KMS-11 (cell line): ENCODE results near the gene LYST.
"Not testable (repeated sequence)": the region's sequence is repeated elsewhere in the genome, so short reads cannot be mapped to it uniquely, and the experiment has no call there.

Experiments used
- H2AFZ ChIP-seq: fragments of 200-600 bp; sonication (generic); 2 replicates; pipeline ENCODE4 v1.6.1; 2016; ENCODE audit warnings: antibody characterized with exemption, mixed run types, low read depth
- H3K27ac ChIP-seq: fragments of 200-600 bp; sonication (generic); 2 replicates; pipeline ENCODE4 v1.6.1; 2016; ENCODE audit warnings: mild to moderate bottlenecking, mixed run types
- H3K27me3 ChIP-seq: fragments of 200-600 bp; sonication (generic); 2 replicates; pipeline ENCODE4 v1.6.1; 2017; ENCODE audit warnings: mild to moderate bottlenecking, low read depth, mixed run types, moderate library complexity; ENCODE audit not compliant: insufficient read depth
- H3K36me3 ChIP-seq: fragments of 200-600 bp; sonication (generic); 2 replicates; pipeline ENCODE4 v1.6.1; 2017; ENCODE audit warnings: mild to moderate bottlenecking, mixed run types; ENCODE audit not compliant: insufficient read depth
- H3K4me1 ChIP-seq: fragments of 200-600 bp; sonication (generic); 2 replicates; pipeline ENCODE4 v1.6.1; 2016; ENCODE audit warnings: mild to moderate bottlenecking, low read depth, mixed run types; ENCODE audit not compliant: poor library complexity, severe bottlenecking
- H3K4me2 ChIP-seq: fragments of 200-600 bp; sonication (generic); 2 replicates; pipeline ENCODE4 v1.7.0; 2016; ENCODE audit warnings: mild to moderate bottlenecking, mixed run types
- H3K4me3 ChIP-seq: fragments of 200-600 bp; sonication (generic); IDR thresholded peaks from 2 replicates; pipeline ENCODE4 v1.6.1; 2017; ENCODE audit warnings: low read depth, low read length, mixed read lengths; ENCODE audit not compliant: insufficient read depth
- H3K79me2 ChIP-seq: fragments of 200-600 bp; sonication (generic); 2 replicates; pipeline ENCODE4 v1.6.1; 2016; ENCODE audit warnings: low read depth, mixed run types; ENCODE audit not compliant: insufficient read depth
- H3K9ac ChIP-seq: fragments of 200-600 bp; sonication (generic); 2 replicates; pipeline ENCODE4 v1.6.1; 2016; ENCODE audit warnings: mild to moderate bottlenecking, mixed run types
- H4K20me1 ChIP-seq: fragments of 200-600 bp; sonication (generic); 2 replicates; pipeline ENCODE4 v1.6.1; 2016; ENCODE audit warnings: mild to moderate bottlenecking, mixed run types; ENCODE audit not compliant: insufficient read depth
- CTCF ChIP-seq: fragments of 200-600 bp; sonication (generic); conservative IDR thresholded peaks from 2 replicates; pipeline ENCODE4 v1.6.1; 2017; ENCODE audit warnings: low read depth, mild to moderate bottlenecking, antibody characterized with exemption, low read length, moderate library complexity, mixed read lengths

LYST gene

GRCh38 chr1:235906436-235906835 is 39.7 kb upstream of the LYST start:
- H3K79me2 ChIP-seq, result no peaks in the 10 kb centered on the region
- no peaks in the 10 kb centered on the region for H3K36me3 ChIP-seq
- no peak for TF ChIP-seq CTCF
- H2AFZ ChIP-seq, result no peak overlapping the region
- no peaks in the 10 kb centered on the region for H3K27me3 ChIP-seq
- H4K20me1 ChIP-seq, result no peaks in the 10 kb centered on the region
- no peak overlapping the region for H3K4me3 ChIP-seq
- H3K4me2 ChIP-seq, result no peak overlapping the region
- no peak overlapping the region for H3K27ac ChIP-seq
- H3K4me1 ChIP-seq, result no peaks in the 10 kb centered on the region
- no peak overlapping the region for H3K9ac ChIP-seq

DNA sequence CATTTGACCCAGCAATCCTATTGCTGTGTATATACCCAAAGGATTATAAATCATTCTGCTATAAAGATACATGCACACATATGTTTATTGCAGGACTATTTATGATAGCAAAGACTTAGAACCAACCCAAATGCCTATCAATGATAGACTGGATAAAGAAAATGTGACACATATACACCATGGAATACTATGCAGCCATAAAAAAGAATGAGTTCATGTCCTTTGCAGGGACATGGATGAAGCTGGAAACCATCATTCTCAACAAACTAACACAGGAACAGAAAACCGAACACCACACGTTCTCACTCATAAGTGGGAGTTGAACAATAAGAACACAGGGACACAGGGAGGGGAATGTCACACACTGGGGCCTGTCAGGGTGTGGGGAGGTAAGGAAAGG is 37.1 kb upstream of the LYST start:
- H2AFZ ChIP-seq, H3K27me3 ChIP-seq, H3K4me1 ChIP-seq, H3K4me2 ChIP-seq, H3K27ac ChIP-seq, H3K4me3 ChIP-seq, H3K36me3 ChIP-seq, H3K9ac ChIP-seq, H3K79me2 ChIP-seq, H4K20me1 ChIP-seq: not testable (repeated sequence)

DNA sequence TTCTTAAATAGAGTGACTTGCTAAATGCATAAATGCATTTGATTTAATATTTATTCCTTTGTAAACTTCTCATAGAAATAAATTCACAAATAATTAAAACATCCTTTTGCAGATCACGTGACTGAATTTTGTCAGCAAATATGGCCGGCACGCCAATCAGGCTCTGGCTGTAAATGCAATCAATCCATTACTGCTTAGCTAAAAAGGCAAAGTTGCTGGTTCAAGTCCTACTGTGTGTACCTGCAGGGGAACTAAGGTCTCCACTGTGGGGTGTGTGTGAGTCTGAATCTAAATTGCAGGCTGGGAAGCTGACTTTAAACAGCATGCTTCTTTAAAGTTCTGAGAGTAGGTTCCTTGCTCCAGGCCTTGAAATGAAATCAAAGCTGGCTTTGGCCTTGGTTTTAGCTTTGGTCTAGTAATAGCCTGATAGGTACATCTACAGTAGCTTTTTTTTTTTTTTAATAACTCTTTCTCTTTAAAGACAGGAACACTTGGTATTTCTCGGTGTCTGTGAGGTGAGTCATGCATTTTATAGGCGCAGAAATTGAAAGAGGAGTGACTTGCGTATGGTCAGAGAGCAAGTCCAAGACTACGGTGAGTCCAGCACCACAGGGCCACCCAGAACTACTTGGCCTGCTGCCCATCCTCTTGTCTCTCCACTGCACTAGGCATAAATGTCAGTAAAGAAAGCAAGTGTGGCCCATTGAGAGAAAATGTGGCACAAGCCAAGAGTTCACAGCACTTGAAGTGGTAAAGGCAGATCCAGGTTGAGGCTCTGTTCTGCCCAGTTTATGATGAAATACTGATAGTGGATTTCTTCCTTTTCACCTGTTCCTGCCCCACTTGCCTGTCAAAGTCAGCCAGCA is 36.2 kb upstream of the LYST start:
- Histone ChIP-seq H3K27me3 (no peaks in the 10 kb centered on the region), H3K27ac (no peak overlapping the region), H3K4me3 (no peak overlapping the region), H3K36me3 (no peaks in the 10 kb centered on the region), H3K4me2 (no peak overlapping the region), H3K79me2 (no peaks in the 10 kb centered on the region), H4K20me1 (no peaks in the 10 kb centered on the region), H3K4me1 (no peaks in the 10 kb centered on the region), H3K9ac (no peak overlapping the region), H2AFZ (no peak overlapping the region)
- no peak for TF ChIP-seq CTCF

DNA sequence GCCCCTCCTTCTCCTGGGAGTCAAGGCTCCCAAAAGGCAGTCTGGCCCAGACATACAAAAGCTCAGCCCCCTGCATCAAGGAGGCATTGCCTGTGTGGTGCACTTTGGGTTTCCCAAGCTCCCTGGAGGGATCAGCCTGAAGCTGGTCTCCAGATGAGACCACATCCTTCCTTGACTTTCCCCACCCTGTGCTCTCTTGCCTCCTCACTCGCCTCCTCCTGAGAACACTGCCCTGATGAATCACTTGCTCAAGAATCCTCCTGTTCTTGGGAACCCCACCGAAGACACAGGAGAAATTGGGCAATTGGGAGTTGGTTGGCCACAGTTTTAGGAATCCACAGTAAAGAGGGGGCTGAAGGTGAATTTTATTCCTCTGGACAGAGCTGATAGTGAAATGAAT is 34.8 kb upstream of the LYST start:
- Histone ChIP-seq H3K79me2 (no peaks in the 10 kb centered on the region), H3K4me3 (no peak overlapping the region), H2AFZ (no peak overlapping the region), H3K4me2 (no peak overlapping the region), H3K4me1 (no peaks in the 10 kb centered on the region), H3K9ac (no peak overlapping the region), H3K36me3 (no peaks in the 10 kb centered on the region), H3K27me3 (no peaks in the 10 kb centered on the region), H3K27ac (no peak overlapping the region), H4K20me1 (no peaks in the 10 kb centered on the region)
- TF ChIP-seq CTCF, result no peak

DNA sequence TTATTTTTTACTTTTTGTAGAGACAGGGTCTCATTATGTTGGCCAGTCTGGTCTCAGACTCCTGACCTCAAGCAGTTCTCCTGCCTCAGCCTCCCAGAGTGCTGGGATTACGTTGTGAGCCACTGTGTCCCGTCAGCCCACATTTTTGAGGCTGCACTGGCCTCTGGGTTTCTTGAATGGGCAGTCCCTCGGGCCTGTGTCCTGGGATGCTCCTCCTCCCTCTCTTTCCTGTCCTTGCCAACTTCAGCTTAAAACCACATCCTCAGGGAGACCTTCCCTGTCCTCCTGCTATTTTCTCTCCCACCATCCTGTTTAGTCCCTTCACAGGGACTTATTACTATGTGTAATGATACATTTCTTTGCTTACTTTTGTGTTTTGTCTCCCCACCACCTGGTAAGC is 31.4 kb upstream of the LYST start:
- Histone ChIP-seq H3K4me3 (no peak overlapping the region), H4K20me1 (no peaks in the 10 kb centered on the region), H3K4me1 (no peaks in the 10 kb centered on the region), H3K36me3 (no peaks in the 10 kb centered on the region), H3K9ac (no peak overlapping the region), H3K79me2 (no peaks in the 10 kb centered on the region), H3K4me2 (no peak overlapping the region), H2AFZ (no peak overlapping the region), H3K27me3 (no peaks in the 10 kb centered on the region), H3K27ac (no peak overlapping the region)
- TF ChIP-seq CTCF, result no peak
